H7 (cell line): ENCODE measurements around the gene RNF138. TPM values are rescaled to one million over a fixed set of nuclear protein-coding genes. Genes with fewer than 3 reads are reported as not detected.
A peak's percentile ranks its signal among the peaks of the same experiment; 100 is the strongest.

Experiments used
- DNase-seq: peaks from one replicate; pipeline ENCODE4 v3.0.0; 2012
- H3K27me3 ChIP-seq: 2 replicates; pipeline ENCODE4 v1.6.0; 2011; ENCODE audit warnings: mild to moderate bottlenecking, low read length; ENCODE audit not compliant: control insufficient read depth, insufficient read depth
- H3K36me3 ChIP-seq: replicated peaks from 2 replicates; pipeline ENCODE4 v1.5.1; 2011; ENCODE audit warnings: low read length; ENCODE audit not compliant: control insufficient read depth, insufficient read depth
- H3K4me3 ChIP-seq: 2 replicates; pipeline ENCODE4 v1.5.1; 2011; ENCODE audit warnings: low read depth, mild to moderate bottlenecking, control low read depth, low read length, moderate library complexity; ENCODE audit not compliant: insufficient read depth
- total RNA-seq: library from RNA; depleted of rRNA; stranded (reverse); fragments of >200 nt; shearing (Covaris generic); gene quantifications from 2 replicates; pipeline ENCODE4 v1.2.3, GENCODE V29; 2014; rRNA removed

The RNF138 gene
- 105 and 130 TPM in 2 replicates for total RNA-seq

GRCh38 chr18:32091724-32092421 is at the start of gene RNF138:
Gene RNF138, plus strand, starts transcription at chr18:32091874. Its CDS starts 903 bp downstream, at chr18:32092777.
- DNase-seq, result peak; percentile 93
- H3K36me3 ChIP-seq, result no peaks in the 10 kb centered on the region; the same call in none of the 2 replicates
- peak within 1 kb of the TSS; percentile 78 for H3K4me3 ChIP-seq
- no peaks in the 10 kb centered on the region for H3K27me3 ChIP-seq

GRCh38 chr18:32042337-32042736 is 49.3 kb upstream of the RNF138 start:
- H3K36me3 ChIP-seq, result peaks cover 2% of the 10 kb centered on the region; the same call in 1 of the 2 replicates
- H3K4me3 ChIP-seq, result no peak overlapping the region
- no peaks in the 10 kb centered on the region for H3K27me3 ChIP-seq
- DNase-seq, result no peak

- Histone ChIP-seq H3K4me3 (no peak overlapping the region), H3K36me3 (no peaks in the 10 kb centered on the region; the same call in none of the 2 replicates), H3K27me3 (no peaks in the 10 kb centered on the region)
- DNase-seq, result peak; percentile 24
Measured at GRCh38 chr18:32048507-32049091, 43.1 kb upstream of the RNF138 start.

- DNase-seq, result no peak
- H3K4me3 ChIP-seq, result no peak overlapping the region
- H3K36me3 ChIP-seq, result no peaks in the 10 kb centered on the region; the same call in none of the 2 replicates
- no peaks in the 10 kb centered on the region for H3K27me3 ChIP-seq
Measured at GRCh38 chr18:32049393-32050171, 42.1 kb upstream of the RNF138 start.

- Histone ChIP-seq H3K36me3 (no peaks in the 10 kb centered on the region), H3K27me3 (no peaks in the 10 kb centered on the region), H3K4me3 (no peak overlapping the region)
- DNase-seq, result no peak
Measured at GRCh38 chr18:32056613-32057358, 34.9 kb upstream of the RNF138 start.

GRCh38 chr18:32057624-32058165 is 34.0 kb upstream of the RNF138 start:
- no peaks in the 10 kb centered on the region for H3K36me3 ChIP-seq
- no peaks in the 10 kb centered on the region for H3K27me3 ChIP-seq
- DNase-seq, result peak; percentile 20
- H3K4me3 ChIP-seq, result no peak overlapping the region

- Histone ChIP-seq H3K36me3 (no peaks in the 10 kb centered on the region), H3K27me3 (no peaks in the 10 kb centered on the region)
- DNase-seq, result no peak
Measured at GRCh38 chr18:32060026-32060425, 31.6 kb upstream of the RNF138 start.

GRCh38 chr18:32067375-32068167 is 24.1 kb upstream of the RNF138 start:
- Histone ChIP-seq H3K4me3 (no peak overlapping the region), H3K27me3 (no peaks in the 10 kb centered on the region), H3K36me3 (no peaks in the 10 kb centered on the region; the same call in 1 of the 2 replicates)
- no peak for DNase-seq

More at GRCh38 chr18:32060026-32060425, 31.6 kb upstream of the RNF138 start:
- H3K4me3 ChIP-seq, result no peak overlapping the region

- Histone ChIP-seq H3K27me3 (no peaks in the 10 kb centered on the region), H3K36me3 (no peaks in the 10 kb centered on the region; the same call in 1 of the 2 replicates), H3K4me3 (no peak overlapping the region)
- DNase-seq, result peak; percentile 26
Measured at GRCh38 chr18:32072321-32072720, 19.4 kb upstream of the RNF138 start.

GRCh38 chr18:32074206-32074605 is 17.5 kb upstream of the RNF138 start:
- no peaks in the 10 kb centered on the region for H3K27me3 ChIP-seq
- no peak overlapping the region for H3K4me3 ChIP-seq
- no peak for DNase-seq
- H3K36me3 ChIP-seq, result no peaks in the 10 kb centered on the region; the same call in 1 of the 2 replicates

- Histone ChIP-seq H3K27me3 (no peaks in the 10 kb centered on the region), H3K4me3 (no peak overlapping the region), H3K36me3 (no peaks in the 10 kb centered on the region)
- no peak for DNase-seq
Measured at GRCh38 chr18:32078845-32079244, 12.8 kb upstream of the RNF138 start.

GRCh38 chr18:32081881-32082280 is 9.8 kb upstream of the RNF138 start:
- H3K27me3 ChIP-seq, result no peaks in the 10 kb centered on the region
- no peak overlapping the region for H3K4me3 ChIP-seq
- DNase-seq, result no peak
- H3K36me3 ChIP-seq, result no peaks in the 10 kb centered on the region

GRCh38 chr18:32083781-32084180 is 7.9 kb upstream of the RNF138 start:
- no peaks in the 10 kb centered on the region; the same call in 1 of the 2 replicates for H3K36me3 ChIP-seq
- H3K27me3 ChIP-seq, result no peaks in the 10 kb centered on the region
- H3K4me3 ChIP-seq, result no peak overlapping the region

More at GRCh38 chr18:32083781-32084180, 7.9 kb upstream of the RNF138 start:
- no peak for DNase-seq
